RKO (cell line): ENCODE measurements around the gene TRAF3IP3.
A peak's percentile ranks its signal among the peaks of the same experiment; 100 is the strongest.

Experiments used
- DNase-seq: peaks from one replicate; pipeline ENCODE4 v3.0.0-alpha.2; 2016; ENCODE audit warnings: low spot score

TRAF3IP3 gene, protein sequence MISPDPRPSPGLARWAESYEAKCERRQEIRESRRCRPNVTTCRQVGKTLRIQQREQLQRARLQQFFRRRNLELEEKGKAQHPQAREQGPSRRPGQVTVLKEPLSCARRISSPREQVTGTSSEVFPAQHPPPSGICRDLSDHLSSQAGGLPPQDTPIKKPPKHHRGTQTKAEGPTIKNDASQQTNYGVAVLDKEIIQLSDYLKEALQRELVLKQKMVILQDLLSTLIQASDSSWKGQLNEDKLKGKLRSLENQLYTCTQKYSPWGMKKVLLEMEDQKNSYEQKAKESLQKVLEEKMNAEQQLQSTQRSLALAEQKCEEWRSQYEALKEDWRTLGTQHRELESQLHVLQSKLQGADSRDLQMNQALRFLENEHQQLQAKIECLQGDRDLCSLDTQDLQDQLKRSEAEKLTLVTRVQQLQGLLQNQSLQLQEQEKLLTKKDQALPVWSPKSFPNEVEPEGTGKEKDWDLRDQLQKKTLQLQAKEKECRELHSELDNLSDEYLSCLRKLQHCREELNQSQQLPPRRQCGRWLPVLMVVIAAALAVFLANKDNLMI

GRCh38 chr1:209755926-209756614 is at the start of gene TRAF3IP3:
TRAF3IP3 (plus strand) TSS chr1:209756053; CDS start chr1:209760040, 3,987 bp downstream.
- no peak for DNase-seq

- no peak for DNase-seq
Measured at GRCh38 chr1:209706622-209707021, 49.2 kb upstream of the TRAF3IP3 start.

DNA sequence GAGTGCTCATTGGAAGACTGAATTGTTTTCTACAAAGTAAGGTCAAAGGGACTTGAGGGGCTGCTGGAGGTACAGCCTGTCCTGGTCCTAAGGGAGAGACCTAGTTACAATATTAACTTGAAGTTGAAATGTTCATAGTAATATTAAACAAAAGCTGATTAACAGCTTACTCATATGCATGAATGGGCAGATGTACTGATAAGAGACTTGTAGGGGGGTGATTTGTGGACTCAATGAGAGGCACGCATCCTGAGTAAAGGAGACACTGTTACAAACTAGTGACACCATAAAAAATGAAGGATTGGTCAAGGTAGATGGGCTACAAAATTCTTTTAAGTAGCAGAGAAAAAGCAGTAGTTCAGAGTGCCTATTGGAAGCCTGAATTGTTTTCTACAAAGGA is 48.5 kb upstream of the TRAF3IP3 start:
- DNase-seq = no peak

DNA sequence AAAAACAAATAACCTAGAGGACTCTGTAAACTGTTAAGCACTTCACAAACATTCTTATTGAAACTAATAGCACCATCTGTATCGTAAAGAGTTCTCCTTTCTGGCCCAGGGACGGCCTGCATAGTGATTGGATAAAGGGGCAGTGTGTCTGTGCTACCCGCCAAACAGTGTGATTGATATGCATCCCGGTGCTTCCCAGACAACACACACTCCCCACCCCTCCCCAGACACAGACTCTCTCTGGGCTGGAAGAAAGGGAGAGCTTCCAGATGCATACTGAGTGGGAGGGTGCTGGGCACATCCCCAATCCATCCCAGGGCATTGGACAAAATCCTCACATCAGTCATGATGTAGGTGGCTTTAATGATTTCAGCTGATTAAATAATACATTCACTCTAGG is 47.6 kb upstream of the TRAF3IP3 start:
- no peak for DNase-seq

- DNase-seq = no peak
Measured at GRCh38 chr1:209710093-209710492, 45.8 kb upstream of the TRAF3IP3 start.

GRCh38 chr1:209710847-209711246 is 45.0 kb upstream of the TRAF3IP3 start:
- no peak for DNase-seq

DNA sequence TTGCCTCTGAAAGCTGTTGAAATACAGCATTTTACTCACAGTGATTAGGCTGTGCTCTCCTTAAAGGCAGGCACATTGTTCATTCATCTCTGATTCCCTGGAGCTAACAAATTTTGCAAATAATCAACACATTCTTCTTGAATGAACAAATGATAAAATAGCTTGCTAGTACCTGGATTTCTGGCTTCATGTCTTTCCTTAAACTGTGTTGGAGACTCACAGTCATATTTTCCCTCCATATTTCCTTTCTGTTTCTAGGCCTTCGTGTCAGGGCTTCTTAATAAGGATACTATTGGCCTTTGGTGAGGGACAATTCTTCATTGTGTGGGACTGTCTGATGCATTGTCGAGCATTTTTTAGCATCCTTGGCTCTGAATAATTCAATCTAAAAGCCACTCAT is 41.5 kb upstream of the TRAF3IP3 start:
- no peak for DNase-seq

DNA sequence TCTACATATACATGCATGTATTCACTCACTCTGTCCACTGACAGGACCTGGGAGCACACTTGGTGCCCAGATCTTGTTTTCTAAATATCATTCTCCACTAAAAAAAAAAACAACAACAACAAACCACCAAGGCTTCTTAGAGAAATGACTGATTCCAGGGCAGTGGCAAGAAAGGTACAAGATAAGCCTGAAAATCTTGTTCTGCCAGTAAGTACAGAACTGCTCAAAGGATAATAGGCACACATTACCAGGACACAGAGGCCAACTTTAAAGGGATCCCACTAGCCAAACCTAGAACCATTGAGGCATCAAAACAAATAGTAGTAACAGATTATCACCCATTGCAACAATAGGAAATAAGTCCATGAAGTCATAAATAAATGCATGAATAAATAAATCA is 40.5 kb upstream of the TRAF3IP3 start:
- no peak for DNase-seq

GRCh38 chr1:209717818-209718217 is 38.0 kb upstream of the TRAF3IP3 start:
- no peak for DNase-seq

- no peak for DNase-seq
Measured at GRCh38 chr1:209720326-209720725, 35.5 kb upstream of the TRAF3IP3 start.

- no peak for DNase-seq
Measured at GRCh38 chr1:209720826-209721225, 35.0 kb upstream of the TRAF3IP3 start.

DNA sequence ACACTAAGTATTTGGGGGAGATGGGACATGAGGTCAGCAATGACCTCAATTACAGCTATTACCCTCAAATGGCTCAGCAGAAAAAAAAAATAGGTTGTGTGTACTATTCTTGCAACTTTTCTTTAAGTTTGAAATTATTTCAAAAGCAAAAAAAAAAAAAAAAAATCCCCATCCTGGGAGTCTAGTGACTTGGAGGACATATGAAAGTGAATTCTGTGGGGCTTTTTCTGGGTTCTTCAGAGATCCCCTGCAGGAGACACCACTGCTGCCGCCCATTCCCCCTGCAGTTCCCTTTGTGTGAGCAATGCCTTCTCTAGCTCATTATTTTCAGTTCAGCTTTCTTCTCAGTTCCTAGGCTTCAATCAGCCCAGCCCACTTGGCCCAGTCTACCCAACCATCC is 34.5 kb upstream of the TRAF3IP3 start:
- DNase-seq = no peak

DNA sequence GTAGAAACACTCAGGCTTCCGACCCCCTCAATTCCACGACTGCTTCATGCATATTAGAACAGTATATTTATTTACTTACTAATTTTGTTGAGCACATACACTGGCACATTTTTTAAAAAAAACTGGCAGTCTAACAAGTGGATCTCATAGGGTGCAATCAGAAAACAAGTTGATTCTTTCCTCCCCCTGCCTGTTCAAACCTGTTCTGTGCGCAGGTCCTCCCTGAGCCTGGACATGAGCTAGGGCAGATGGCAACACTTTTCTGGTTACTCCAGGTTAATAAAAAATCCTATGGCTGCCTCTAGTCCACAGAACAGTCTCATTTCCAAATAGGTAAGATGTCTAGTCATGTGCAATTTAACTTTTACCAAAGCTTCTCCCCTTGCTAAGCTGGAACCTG is 32.6 kb upstream of the TRAF3IP3 start:
- no peak for DNase-seq

- DNase-seq = no peak
Measured at GRCh38 chr1:209723756-209724693, 31.8 kb upstream of the TRAF3IP3 start.

DNA sequence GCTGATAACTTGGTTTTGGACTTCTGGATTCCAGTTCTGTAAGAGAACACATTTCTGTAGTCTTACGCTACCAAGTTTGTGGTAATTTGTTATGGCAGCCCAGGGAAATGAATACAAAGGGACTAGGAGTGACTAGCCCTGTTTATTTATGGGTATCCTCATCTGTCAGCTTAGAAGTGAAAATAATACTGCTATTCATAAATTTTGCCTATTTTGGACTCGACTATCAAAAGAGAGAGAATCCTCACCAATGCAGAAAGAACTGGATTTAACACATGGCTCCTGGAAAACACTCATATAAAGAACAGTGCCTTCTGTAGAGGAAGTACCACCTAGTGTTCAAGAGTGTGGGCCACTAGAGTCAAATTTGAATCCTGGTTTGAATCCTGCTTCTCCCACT is 28.6 kb upstream of the TRAF3IP3 start:
- DNase-seq = no peak

DNA sequence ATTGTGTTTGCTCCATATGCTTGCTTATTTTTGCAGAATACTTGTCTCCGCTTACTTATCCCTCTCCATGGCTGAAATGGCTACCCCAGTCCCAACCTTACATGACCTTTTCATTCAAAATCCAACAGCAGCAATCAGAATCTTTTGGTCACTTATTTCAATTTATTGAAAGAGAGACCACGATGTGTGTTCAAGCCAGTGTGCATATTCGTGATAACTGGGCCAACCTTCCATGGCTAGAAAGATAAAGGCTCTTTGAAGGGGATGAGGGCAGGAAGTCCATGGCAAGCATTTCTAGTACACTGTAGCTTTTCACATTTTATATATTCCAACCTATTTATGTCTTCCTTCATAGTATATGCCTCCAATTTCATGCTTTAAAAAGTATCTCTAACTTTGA is 28.1 kb upstream of the TRAF3IP3 start:
- DNase-seq = no peak

GRCh38 chr1:209728466-209728865 is 27.4 kb upstream of the TRAF3IP3 start:
- no peak for DNase-seq

GRCh38 chr1:209729436-209729835 is 26.4 kb upstream of the TRAF3IP3 start:
- DNase-seq = no peak

GRCh38 chr1:209732725-209733124 is 23.1 kb upstream of the TRAF3IP3 start:
- DNase-seq = no peak

DNA sequence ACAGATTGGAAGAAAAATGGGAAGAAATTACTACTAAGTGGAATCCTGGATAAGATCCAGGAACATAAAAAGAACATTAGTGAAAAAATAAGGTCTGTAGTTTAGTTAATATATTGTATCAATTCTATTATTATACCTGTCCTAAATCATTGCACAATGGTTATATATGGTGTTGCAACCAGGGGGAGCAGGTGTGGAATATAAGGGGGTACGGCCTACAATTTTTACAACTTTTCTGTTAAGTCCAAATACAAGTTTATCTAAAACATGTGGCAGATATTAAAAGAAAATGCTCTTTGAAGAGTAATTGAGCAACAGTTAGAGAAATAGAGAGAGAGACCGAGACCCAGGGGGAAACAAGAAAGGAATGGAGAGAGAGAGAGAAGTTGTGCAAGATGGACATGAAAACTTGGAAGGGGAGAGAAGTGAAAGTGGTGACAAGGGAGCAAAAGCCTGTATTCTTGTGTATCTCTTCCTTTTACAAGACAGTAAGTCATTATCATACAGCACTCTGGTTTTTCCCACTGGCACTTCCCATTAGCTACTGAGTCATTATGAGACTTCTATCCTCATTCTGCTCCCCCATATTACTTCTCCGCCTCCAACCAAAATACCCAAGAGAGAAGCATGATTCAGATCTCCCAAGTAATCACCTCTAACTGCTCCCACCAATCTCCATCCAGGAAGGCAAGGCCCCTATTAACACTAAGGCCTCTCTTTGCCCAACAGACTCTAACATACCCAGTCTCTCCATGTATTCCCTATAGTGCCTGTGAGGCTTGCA is 22.3 kb upstream of the TRAF3IP3 start:
- DNase-seq = peak; percentile 11

- DNase-seq = no peak
Measured at GRCh38 chr1:209736490-209737117, 19.2 kb upstream of the TRAF3IP3 start.
